NT2/D1 (cell line): ENCODE results near the gene TMPRSS11F.

Experiments used
- DNase-seq: peaks from one replicate; pipeline ENCODE4 v3.0.0-alpha.2; 2011; ENCODE audit warnings: low read depth, low spot score
- H3K27me3 ChIP-seq: 2 replicates; pipeline ENCODE4 v1.6.0; 2011; ENCODE audit warnings: mild to moderate bottlenecking; ENCODE audit not compliant: insufficient read length, insufficient read depth
- H3K36me3 ChIP-seq: 2 replicates; pipeline ENCODE4 v1.6.1; 2011; ENCODE audit warnings: mild to moderate bottlenecking, low read length, mixed read lengths; ENCODE audit not compliant: insufficient read depth, insufficient read length
- H3K4me1 ChIP-seq: 2 replicates; pipeline ENCODE4 v1.5.1; 2011; ENCODE audit not compliant: insufficient read depth, insufficient read length
- H3K4me3 ChIP-seq: 2 replicates; pipeline ENCODE4 v1.5.1; 2011; ENCODE audit warnings: low read depth; ENCODE audit not compliant: insufficient read length
- H3K9ac ChIP-seq: 2 replicates; pipeline ENCODE4 v1.6.0; 2011; ENCODE audit warnings: low read depth; ENCODE audit not compliant: insufficient read length
- H3K9me3 ChIP-seq: 2 replicates; pipeline ENCODE4 v1.5.1; 2011; ENCODE audit warnings: mild to moderate bottlenecking, low read length; ENCODE audit not compliant: insufficient read depth
- SUZ12 ChIP-seq: IDR thresholded peaks from 2 replicates; pipeline ENCODE4 v1.6.1; 2011; ENCODE audit not compliant: insufficient read length, insufficient read depth; ENCODE audit errors: extremely low read depth
- YY1 ChIP-seq: IDR thresholded peaks from 2 replicates; pipeline ENCODE4 v1.6.1; 2011; ENCODE audit not compliant: insufficient read length, insufficient read depth
- ZNF274 ChIP-seq: IDR thresholded peaks from 2 replicates; pipeline ENCODE4 v1.6.1; 2011; ENCODE audit warnings: mild to moderate bottlenecking, low read depth, low read length

The TMPRSS11F gene

DNA sequence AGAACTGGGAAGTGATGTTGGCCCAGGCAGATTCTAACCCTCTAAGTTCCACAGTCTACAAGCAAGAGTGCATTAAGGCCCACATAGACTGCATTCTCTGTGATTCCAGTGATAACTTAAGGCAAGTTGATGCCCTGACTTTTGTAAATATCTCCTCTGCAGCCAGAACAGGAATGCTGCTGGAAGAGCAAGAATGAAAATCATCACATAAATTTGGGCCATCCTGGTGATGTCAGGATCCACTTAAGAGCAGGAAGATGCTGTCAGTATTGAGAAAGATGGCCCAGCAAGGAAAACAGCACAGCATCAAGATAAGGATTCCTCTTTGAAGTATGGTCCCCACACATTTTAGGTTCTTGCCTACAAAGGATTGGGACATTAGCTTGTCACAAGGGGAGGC lies 52.4 kb downstream of the TMPRSS11F start:
- Histone ChIP-seq H3K9me3 (no peaks in the 10 kb centered on the region), H3K27me3 (no peaks in the 10 kb centered on the region), H3K9ac (no peak overlapping the region), H3K36me3 (no peaks in the 10 kb centered on the region), H3K4me1 (no peaks in the 10 kb centered on the region), H3K4me3 (no peak overlapping the region)
- DNase-seq: no peak
- TF ChIP-seq SUZ12 (no peak), ZNF274 (no peak), YY1 (no peak)

GRCh38 chr4:68076194-68076593 lies 53.5 kb downstream of the TMPRSS11F start:
- Histone ChIP-seq H3K4me3 (no peak overlapping the region), H3K36me3 (no peaks in the 10 kb centered on the region), H3K4me1 (no peaks in the 10 kb centered on the region), H3K9ac (no peak overlapping the region), H3K9me3 (no peaks in the 10 kb centered on the region), H3K27me3 (no peaks in the 10 kb centered on the region)
- TF ChIP-seq SUZ12: no peak
- TF ChIP-seq YY1: no peak
- no peak for DNase-seq

DNA sequence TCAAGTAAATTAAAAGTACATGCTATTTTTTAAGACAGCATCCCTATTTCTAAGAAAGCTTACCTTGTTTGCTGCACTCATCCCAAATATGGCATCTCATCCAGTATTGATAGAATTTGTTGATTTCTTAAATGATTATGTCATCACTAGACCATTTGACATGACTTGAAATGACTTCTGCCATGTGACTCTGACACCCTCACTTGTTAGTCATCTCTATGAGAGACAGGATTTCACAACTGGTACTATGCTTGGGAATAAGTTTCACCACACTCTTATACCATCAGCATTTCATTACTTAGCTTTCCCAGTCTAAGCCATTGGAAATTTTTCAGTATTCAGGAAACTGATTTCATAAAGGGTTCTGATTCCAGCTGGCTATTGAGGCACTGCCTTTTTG lies 55.3 kb downstream of the TMPRSS11F start:
- TF ChIP-seq YY1 (no peak), ZNF274 (no peak), SUZ12 (no peak)
- Histone ChIP-seq H3K4me1 (no peaks in the 10 kb centered on the region), H3K4me3 (no peak overlapping the region), H3K9me3 (no peaks in the 10 kb centered on the region), H3K9ac (no peak overlapping the region), H3K27me3 (no peaks in the 10 kb centered on the region), H3K36me3 (no peaks in the 10 kb centered on the region)
- no peak for DNase-seq

DNA sequence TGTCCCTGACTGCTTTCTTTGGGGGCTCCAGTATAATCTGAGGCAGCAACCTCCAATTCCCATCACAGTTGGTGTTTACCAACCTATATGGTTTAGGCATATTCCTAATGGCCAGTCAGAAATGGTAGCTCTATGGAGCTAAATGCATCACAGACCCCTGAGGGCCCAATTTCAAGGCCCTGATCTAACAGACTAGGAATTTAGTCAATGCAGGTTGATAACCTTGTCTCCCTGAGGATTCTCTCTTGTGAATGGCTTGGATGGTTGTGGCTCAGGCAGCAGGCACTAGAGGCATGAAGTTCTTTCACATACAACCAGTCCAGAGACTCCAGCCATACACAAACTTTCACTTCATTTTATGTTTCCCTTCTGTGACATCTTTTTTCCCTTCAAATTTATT lies 59.4 kb downstream of the TMPRSS11F start:
- Histone ChIP-seq H3K9me3 (no peaks in the 10 kb centered on the region), H3K9ac (no peak overlapping the region), H3K4me1 (no peaks in the 10 kb centered on the region), H3K36me3 (no peaks in the 10 kb centered on the region), H3K4me3 (no peak overlapping the region), H3K27me3 (no peaks in the 10 kb centered on the region)
- peak; percentile 23 for DNase-seq
- TF ChIP-seq SUZ12: no peak
- no peak for TF ChIP-seq YY1
- TF ChIP-seq ZNF274: no peak

- DNase-seq: no peak
Observed at GRCh38 chr4:68062501-68062900, 67.2 kb downstream of the TMPRSS11F start.

GRCh38 chr4:68038272-68038671 lies 91.4 kb downstream of the TMPRSS11F start:
- no peaks in the 10 kb centered on the region for H3K4me1 ChIP-seq
- H3K36me3 ChIP-seq: no peaks in the 10 kb centered on the region
- no peak for DNase-seq
- TF ChIP-seq YY1 (no peak), SUZ12 (no peak), ZNF274 (no peak)
- no peak overlapping the region for H3K9ac ChIP-seq
- H3K27me3 ChIP-seq: no peaks in the 10 kb centered on the region
- H3K9me3 ChIP-seq: no peaks in the 10 kb centered on the region
- H3K4me3 ChIP-seq: no peak overlapping the region

More at GRCh38 chr4:68062501-68062900, 67.2 kb downstream of the TMPRSS11F start:
- H3K27me3 ChIP-seq: no peaks in the 10 kb centered on the region
- H3K4me1 ChIP-seq: no peaks in the 10 kb centered on the region
- no peak for TF ChIP-seq YY1
- TF ChIP-seq ZNF274: no peak
- no peak for TF ChIP-seq SUZ12
- H3K9me3 ChIP-seq: no peaks in the 10 kb centered on the region
- no peaks in the 10 kb centered on the region for H3K36me3 ChIP-seq
- no peak overlapping the region for H3K9ac ChIP-seq
- no peak overlapping the region for H3K4me3 ChIP-seq

GRCh38 chr4:68021185-68021584 lies 108.5 kb downstream of the TMPRSS11F start:
- no peak for DNase-seq
- no peak for TF ChIP-seq YY1
- no peak for TF ChIP-seq SUZ12
- no peak for TF ChIP-seq ZNF274
- Histone ChIP-seq H3K9ac (no peak overlapping the region), H3K27me3 (no peaks in the 10 kb centered on the region), H3K4me3 (no peak overlapping the region), H3K36me3 (no peaks in the 10 kb centered on the region), H3K9me3 (no peaks in the 10 kb centered on the region), H3K4me1 (no peaks in the 10 kb centered on the region)

- Histone ChIP-seq H3K27me3 (no peaks in the 10 kb centered on the region), H3K9ac (no peak overlapping the region), H3K4me1 (no peaks in the 10 kb centered on the region), H3K4me3 (no peak overlapping the region), H3K36me3 (no peaks in the 10 kb centered on the region), H3K9me3 (no peaks in the 10 kb centered on the region)
- no peak for DNase-seq
- TF ChIP-seq SUZ12 (no peak), YY1 (no peak), ZNF274 (no peak)
Observed at GRCh38 chr4:68011684-68012083, 118.0 kb downstream of the TMPRSS11F start.
